HCT116 (cell line): Measurements from ENCODE around the gene INPP5B.

ENCODE experiments used
- EZH2 ChIP-seq: fragments of 200-600 bp; sonication (generic); IDR thresholded peaks from 2 replicates; pipeline ENCODE4 v1.6.1; 2017; ENCODE audit warnings: antibody characterized with exemption, mixed run types
- JUND ChIP-seq: IDR thresholded peaks from 2 replicates; pipeline ENCODE4 v1.6.1; 2012
- POLR2A ChIP-seq: IDR thresholded peaks from 2 replicates; pipeline ENCODE4 v1.7.0; 2011; ENCODE audit warnings: borderline replicate concordance; ENCODE audit not compliant: insufficient read depth, insufficient read length; ENCODE audit errors: extremely low read depth
- POLR2AphosphoS5 ChIP-seq: IDR thresholded peaks from 2 replicates; pipeline ENCODE4 v1.6.1; 2011; ENCODE audit warnings: mild to moderate bottlenecking, low read depth, low read length, moderate library complexity
- RAD21 ChIP-seq: IDR thresholded peaks from 2 replicates; pipeline ENCODE4 v1.6.1; 2012; ENCODE audit warnings: low read depth, mild to moderate bottlenecking
- SRF ChIP-seq: IDR thresholded peaks from 2 replicates; pipeline ENCODE4 v1.6.1; 2012; ENCODE audit warnings: low read depth
- ZNF274 ChIP-seq: fragments of 200-500 bp; sonication (Bioruptor generic); IDR thresholded peaks from 2 replicates; pipeline ENCODE4 v1.6.1; 2014; ENCODE audit warnings: mild to moderate bottlenecking, low read depth, low read length, inconsistent platforms
- TF ChIP-seq, protein P1 (sequence below): IDR thresholded peaks from 2 replicates; pipeline ENCODE4 v1.6.1; 2012
- TF ChIP-seq, protein P2 (sequence below), 3 experiments: fragments of 200-600 bp in 1 of 3; sonication (generic) in 1 of 3; IDR thresholded peaks in 2 of 3; conservative IDR thresholded peaks in 1 of 3; 2 replicates each; pipeline ENCODE4 v1.5.1; 2012 to 2017; ENCODE audit warnings: low read depth in 2 of 3, low read length in 2 of 3, antibody characterized with exemption in 1 of 3, borderline replicate concordance in 1 of 3, control low read depth in 1 of 3, mild to moderate bottlenecking in 1 of 3, mixed read lengths in 1 of 3, mixed run types in 1 of 3, moderate library complexity in 1 of 3; ENCODE audit not compliant: insufficient read depth in 1 of 3
- TF ChIP-seq, protein P3 (sequence below): IDR thresholded peaks from 2 replicates; pipeline ENCODE4 v1.6.1; 2012; ENCODE audit warnings: low read depth
- TF ChIP-seq, protein P4 (sequence below): IDR thresholded peaks from 2 replicates; pipeline ENCODE4 v1.6.1; 2012

DNA sequence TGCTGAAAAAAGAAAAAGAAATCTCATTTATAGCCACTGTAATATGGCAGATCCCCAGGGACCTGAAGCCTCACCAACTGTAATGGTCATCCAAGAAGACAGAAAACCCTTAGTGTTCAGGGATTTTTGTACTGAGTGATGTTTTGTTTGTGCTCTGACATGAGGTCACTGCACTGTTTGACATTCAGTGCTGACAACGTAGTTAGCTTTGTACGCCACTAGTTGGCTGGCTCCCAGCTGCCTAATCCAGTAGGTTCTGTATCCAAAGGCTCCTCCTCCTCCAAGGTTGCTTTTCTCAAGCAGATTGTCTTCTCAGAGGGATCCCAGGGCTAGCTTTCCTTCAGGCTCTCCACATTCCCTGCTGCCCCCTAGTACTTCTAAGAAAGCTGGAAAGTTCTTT lies 129.4 kb downstream of the INPP5B start:
- TF ChIP-seq JUND (no peak), EZH2 (no peak), ZNF274 (no peak), RAD21 (no peak), POLR2A (no peak), SRF (no peak), POLR2AphosphoS5 (no peak)
- TF ChIP-seq, protein P1, sequence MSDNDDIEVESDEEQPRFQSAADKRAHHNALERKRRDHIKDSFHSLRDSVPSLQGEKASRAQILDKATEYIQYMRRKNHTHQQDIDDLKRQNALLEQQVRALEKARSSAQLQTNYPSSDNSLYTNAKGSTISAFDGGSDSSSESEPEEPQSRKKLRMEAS, result no peak
- TF ChIP-seq, protein P2, sequence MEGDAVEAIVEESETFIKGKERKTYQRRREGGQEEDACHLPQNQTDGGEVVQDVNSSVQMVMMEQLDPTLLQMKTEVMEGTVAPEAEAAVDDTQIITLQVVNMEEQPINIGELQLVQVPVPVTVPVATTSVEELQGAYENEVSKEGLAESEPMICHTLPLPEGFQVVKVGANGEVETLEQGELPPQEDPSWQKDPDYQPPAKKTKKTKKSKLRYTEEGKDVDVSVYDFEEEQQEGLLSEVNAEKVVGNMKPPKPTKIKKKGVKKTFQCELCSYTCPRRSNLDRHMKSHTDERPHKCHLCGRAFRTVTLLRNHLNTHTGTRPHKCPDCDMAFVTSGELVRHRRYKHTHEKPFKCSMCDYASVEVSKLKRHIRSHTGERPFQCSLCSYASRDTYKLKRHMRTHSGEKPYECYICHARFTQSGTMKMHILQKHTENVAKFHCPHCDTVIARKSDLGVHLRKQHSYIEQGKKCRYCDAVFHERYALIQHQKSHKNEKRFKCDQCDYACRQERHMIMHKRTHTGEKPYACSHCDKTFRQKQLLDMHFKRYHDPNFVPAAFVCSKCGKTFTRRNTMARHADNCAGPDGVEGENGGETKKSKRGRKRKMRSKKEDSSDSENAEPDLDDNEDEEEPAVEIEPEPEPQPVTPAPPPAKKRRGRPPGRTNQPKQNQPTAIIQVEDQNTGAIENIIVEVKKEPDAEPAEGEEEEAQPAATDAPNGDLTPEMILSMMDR (IDR thresholded peaks at IDR 0.05 in 2 of 3, conservative IDR thresholded peaks at IDR 0.05 in 1 of 3; ENCODE audit: borderline replicate concordance in 1 of 3, insufficient read depth in 1 of 3, low read depth in 2 of 3, low read length in 2 of 3), result no peak
- TF ChIP-seq, protein P3, sequence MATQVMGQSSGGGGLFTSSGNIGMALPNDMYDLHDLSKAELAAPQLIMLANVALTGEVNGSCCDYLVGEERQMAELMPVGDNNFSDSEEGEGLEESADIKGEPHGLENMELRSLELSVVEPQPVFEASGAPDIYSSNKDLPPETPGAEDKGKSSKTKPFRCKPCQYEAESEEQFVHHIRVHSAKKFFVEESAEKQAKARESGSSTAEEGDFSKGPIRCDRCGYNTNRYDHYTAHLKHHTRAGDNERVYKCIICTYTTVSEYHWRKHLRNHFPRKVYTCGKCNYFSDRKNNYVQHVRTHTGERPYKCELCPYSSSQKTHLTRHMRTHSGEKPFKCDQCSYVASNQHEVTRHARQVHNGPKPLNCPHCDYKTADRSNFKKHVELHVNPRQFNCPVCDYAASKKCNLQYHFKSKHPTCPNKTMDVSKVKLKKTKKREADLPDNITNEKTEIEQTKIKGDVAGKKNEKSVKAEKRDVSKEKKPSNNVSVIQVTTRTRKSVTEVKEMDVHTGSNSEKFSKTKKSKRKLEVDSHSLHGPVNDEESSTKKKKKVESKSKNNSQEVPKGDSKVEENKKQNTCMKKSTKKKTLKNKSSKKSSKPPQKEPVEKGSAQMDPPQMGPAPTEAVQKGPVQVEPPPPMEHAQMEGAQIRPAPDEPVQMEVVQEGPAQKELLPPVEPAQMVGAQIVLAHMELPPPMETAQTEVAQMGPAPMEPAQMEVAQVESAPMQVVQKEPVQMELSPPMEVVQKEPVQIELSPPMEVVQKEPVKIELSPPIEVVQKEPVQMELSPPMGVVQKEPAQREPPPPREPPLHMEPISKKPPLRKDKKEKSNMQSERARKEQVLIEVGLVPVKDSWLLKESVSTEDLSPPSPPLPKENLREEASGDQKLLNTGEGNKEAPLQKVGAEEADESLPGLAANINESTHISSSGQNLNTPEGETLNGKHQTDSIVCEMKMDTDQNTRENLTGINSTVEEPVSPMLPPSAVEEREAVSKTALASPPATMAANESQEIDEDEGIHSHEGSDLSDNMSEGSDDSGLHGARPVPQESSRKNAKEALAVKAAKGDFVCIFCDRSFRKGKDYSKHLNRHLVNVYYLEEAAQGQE, result no peak
- TF ChIP-seq, protein P4, sequence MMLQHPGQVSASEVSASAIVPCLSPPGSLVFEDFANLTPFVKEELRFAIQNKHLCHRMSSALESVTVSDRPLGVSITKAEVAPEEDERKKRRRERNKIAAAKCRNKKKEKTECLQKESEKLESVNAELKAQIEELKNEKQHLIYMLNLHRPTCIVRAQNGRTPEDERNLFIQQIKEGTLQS, result no peak
